PC-9 (cell line): ENCODE data around the gene SLC35F5. TPM values are rescaled to one million over a fixed set of nuclear protein-coding genes. Genes with fewer than 3 reads are reported as not detected.
A peak's percentile ranks its signal among the peaks of the same experiment; 100 is the strongest.

Source experiments
- BruUV-seq: library from RNA; stranded (reverse); fragments of 400-500 nt; replicated peaks from 2 replicates; lab custom pipeline; 2021; lab: Mats Ljungman, UMichigan
- CTCF ChIA-PET: fragments of 300-600 bp; sonication (Branson Sonifier 250); formaldehyde crosslinking; loops from one replicate; lab custom pipeline; 2022; ENCODE audit warnings: antibody characterized with exemption; lab: Charles Lee
- POLR2A ChIA-PET: fragments of 300-600 bp; sonication (Branson Sonifier 250); formaldehyde crosslinking; loops from one replicate; lab custom pipeline; 2022; ENCODE audit warnings: antibody characterized with exemption; ENCODE audit not compliant: unreplicated experiment; lab: Charles Lee
- DNase-seq, 2 experiments: peaks; one replicate each; pipeline versions ENCODE4 v3.0.0 to v3.0.0-alpha.2; 2015 to 2022; ENCODE audit warnings: mixed read lengths in 1 of 2
- H2AFZ ChIP-seq: fragments of 200-600 bp; sonication (generic); 2 replicates; pipeline ENCODE4 v1.8.1; 2017; ENCODE audit warnings: antibody characterized with exemption
- H3F3A ChIP-seq: fragments of 200-600 bp; sonication (generic); 2 replicates; pipeline ENCODE4 v1.8.1; 2017; ENCODE audit warnings: antibody characterized with exemption, mild to moderate bottlenecking, low read depth; ENCODE audit not compliant: insufficient read depth
- H3K27ac ChIP-seq: fragments of 200-600 bp; sonication (generic); 2 replicates; pipeline ENCODE4 v1.6.1; 2016; ENCODE audit warnings: mixed run types
- H3K27me3 ChIP-seq: fragments of 200-600 bp; sonication (generic); 2 replicates; pipeline ENCODE4 v1.6.1; 2016; ENCODE audit warnings: low read depth, mixed run types; ENCODE audit not compliant: insufficient read depth
- H3K36me3 ChIP-seq: fragments of 200-600 bp; sonication (generic); 2 replicates; pipeline ENCODE4 v1.6.1; 2016; ENCODE audit warnings: low read depth, mixed run types
- H3K4me1 ChIP-seq: fragments of 200-600 bp; sonication (generic); replicated peaks from 2 replicates; pipeline ENCODE4 v1.6.1; 2016; ENCODE audit warnings: mixed run types; ENCODE audit not compliant: insufficient read depth
- H3K4me2 ChIP-seq: fragments of 200-600 bp; sonication (generic); 2 replicates; pipeline ENCODE4 v1.6.1; 2017; ENCODE audit warnings: mixed run types
- H3K4me3 ChIP-seq: fragments of 200-600 bp; sonication (generic); 2 replicates; pipeline ENCODE4 v1.6.1; 2016; ENCODE audit warnings: mixed run types
- H3K79me2 ChIP-seq: fragments of 200-600 bp; sonication (generic); 2 replicates; pipeline ENCODE4 v1.6.1; 2017; ENCODE audit warnings: low read depth, mixed run types
- H3K9me2 ChIP-seq: fragments of 200-600 bp; sonication (generic); 2 replicates; pipeline ENCODE4 v1.8.1; 2017; ENCODE audit warnings: mild to moderate bottlenecking; ENCODE audit not compliant: insufficient read depth
- H3K9me3 ChIP-seq: fragments of 200-600 bp; sonication (generic); 2 replicates; pipeline ENCODE4 v1.8.1; 2016; ENCODE audit warnings: low read depth; ENCODE audit not compliant: insufficient read depth
- H4K20me1 ChIP-seq: fragments of 200-600 bp; sonication (generic); 2 replicates; pipeline ENCODE4 v1.8.1; 2017; ENCODE audit not compliant: insufficient read depth
- EZH2 ChIP-seq: fragments of 200-600 bp; sonication (generic); IDR thresholded peaks from 2 replicates; pipeline ENCODE4 v1.8.0; 2017; ENCODE audit warnings: antibody characterized with exemption, low read depth
- intact Hi-C: fragments of 100-400 bp; cut with micrococcal nuclease; formaldehyde crosslinking; loops from one replicate; pipeline ENCODE4 v1.10.0; 2022; ENCODE audit not compliant: unreplicated experiment
- total RNA-seq: library from RNA; stranded (reverse); gene quantifications from 2 replicates; pipeline ENCODE4 v1.2.3, GENCODE V29; 2021
- TF ChIP-seq, protein P1 (sequence below): fragments of 200-600 bp; sonication (generic); conservative IDR thresholded peaks from 2 replicates; pipeline ENCODE4 v1.6.1; 2017; ENCODE audit warnings: mixed run types, antibody characterized with exemption, mild to moderate bottlenecking, moderate library complexity

Gene SLC35F5
- total RNA-seq, 1 experiment from 2014 or later = 43.5 TPM

DNA sequence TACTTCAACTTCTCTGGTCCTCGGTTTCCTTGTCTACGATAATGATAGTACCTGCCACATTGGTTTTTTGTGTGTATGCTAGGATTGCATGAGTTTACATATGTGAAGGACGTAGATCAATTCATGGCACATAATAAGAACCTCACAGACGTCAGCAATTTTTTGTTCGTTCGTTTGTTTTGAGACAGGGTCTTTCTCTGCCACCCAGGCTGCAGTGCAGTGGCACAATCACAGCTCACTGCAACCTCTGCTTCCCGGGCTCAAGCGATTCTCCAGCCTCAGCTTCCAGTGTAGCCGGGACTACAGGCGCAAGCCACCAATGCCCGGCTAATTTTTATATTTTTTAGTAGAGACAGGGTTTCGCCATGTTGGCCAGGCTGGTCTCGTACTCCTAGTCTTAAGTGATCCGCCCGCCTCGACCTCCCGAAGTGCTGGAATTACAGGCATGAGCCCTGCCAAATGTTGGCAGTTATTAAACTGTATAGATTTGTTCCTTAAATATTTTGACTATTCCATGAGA lies 756 bp upstream of the SLC35F5 start:
- Histone ChIP-seq H2AFZ (peak overlapping the region; percentile 89), H3K4me3 (peak overlapping the region; percentile 89), H3K36me3 (no peaks in the 10 kb centered on the region), H3K4me1 (peaks cover 19% of the 10 kb centered on the region), H3F3A (peaks cover 9% of the 10 kb centered on the region), H3K27me3 (no peaks in the 10 kb centered on the region), H3K27ac (peak overlapping the region; percentile 74), H3K9me2 (no peaks in the 10 kb centered on the region), H3K9me3 (no peaks in the 10 kb centered on the region), H3K4me2 (peak overlapping the region; percentile 88), H4K20me1 (no peaks in the 10 kb centered on the region), H3K79me2 (peaks cover 23% of the 10 kb centered on the region)
- peak in 1 of 2 experiments; percentile 12 for DNase-seq
- CTCF ChIA-PET = no interaction called here
- TSS peak; percentile 92 for BruUV-seq
- TF ChIP-seq EZH2 = no peak
- TF ChIP-seq, protein P1, sequence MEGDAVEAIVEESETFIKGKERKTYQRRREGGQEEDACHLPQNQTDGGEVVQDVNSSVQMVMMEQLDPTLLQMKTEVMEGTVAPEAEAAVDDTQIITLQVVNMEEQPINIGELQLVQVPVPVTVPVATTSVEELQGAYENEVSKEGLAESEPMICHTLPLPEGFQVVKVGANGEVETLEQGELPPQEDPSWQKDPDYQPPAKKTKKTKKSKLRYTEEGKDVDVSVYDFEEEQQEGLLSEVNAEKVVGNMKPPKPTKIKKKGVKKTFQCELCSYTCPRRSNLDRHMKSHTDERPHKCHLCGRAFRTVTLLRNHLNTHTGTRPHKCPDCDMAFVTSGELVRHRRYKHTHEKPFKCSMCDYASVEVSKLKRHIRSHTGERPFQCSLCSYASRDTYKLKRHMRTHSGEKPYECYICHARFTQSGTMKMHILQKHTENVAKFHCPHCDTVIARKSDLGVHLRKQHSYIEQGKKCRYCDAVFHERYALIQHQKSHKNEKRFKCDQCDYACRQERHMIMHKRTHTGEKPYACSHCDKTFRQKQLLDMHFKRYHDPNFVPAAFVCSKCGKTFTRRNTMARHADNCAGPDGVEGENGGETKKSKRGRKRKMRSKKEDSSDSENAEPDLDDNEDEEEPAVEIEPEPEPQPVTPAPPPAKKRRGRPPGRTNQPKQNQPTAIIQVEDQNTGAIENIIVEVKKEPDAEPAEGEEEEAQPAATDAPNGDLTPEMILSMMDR = no peak
- intact Hi-C loops = loop anchor here (5.0 kb wide), 2 partner anchors 40 to 205 kb away; no protein-coding TSS in a partner anchor
- POLR2A ChIA-PET = interaction anchor here (0.6 to 1.2 kb wide), 3 partner anchors 77 to 122 kb away, joined by 3 to 11 read pairs (median 3); no protein-coding TSS in a partner anchor

DNA sequence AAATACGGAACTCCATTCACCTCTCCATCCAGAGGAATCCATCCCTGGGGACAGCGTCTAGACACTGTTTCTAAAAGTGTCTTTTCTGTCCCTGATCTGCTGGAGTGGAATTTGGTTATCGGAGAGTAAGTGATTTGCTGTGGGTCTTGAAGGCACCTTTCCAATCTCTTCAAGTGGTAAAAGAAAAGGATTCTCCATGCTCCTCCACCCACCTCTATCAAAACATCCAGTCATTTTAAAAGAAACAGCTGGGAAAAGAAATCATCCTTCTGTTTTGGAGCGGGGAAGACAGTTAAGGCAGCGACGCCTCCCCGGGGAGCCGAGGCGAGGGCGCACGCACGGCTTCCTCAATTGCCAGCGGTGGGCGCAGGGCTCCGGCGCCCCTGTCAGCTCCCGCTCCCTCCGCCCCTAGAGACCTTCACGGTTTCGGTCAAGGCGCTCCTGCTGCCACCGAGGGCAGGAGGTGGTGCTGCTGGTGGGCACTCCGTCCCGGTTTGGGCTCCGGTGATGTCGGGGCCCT lies 547 bp downstream of the SLC35F5 start:
- Histone ChIP-seq H3K9me2 (no peaks in the 10 kb centered on the region), H2AFZ (peak overlapping the region; percentile 89), H4K20me1 (no peaks in the 10 kb centered on the region), H3K27ac (peak overlapping the region; percentile 74), H3F3A (peaks cover 9% of the 10 kb centered on the region), H3K4me2 (peak overlapping the region; percentile 89), H3K4me3 (peak overlapping the region; percentile 89), H3K4me1 (peaks cover 19% of the 10 kb centered on the region), H3K79me2 (peaks cover 23% of the 10 kb centered on the region), H3K36me3 (0 out of 2 replicates have a peak, but pooled peaks cover under 1% of the 10 kb centered on the region), H3K9me3 (no peaks in the 10 kb centered on the region), H3K27me3 (no peaks in the 10 kb centered on the region)
- CTCF ChIA-PET = interaction anchor here (0.6 kb wide), 1 partner anchor 1501 kb away, joined by 3 read pairs; the partner anchor contains the start of gene ZC3H8
- intact Hi-C loops = loop anchor here (1.0 to 5.0 kb wide), 6 partner anchors 41 to 206 kb away; no protein-coding TSS in a partner anchor
- POLR2A ChIA-PET = interaction anchor here (0.7 to 1.2 kb wide), 3 partner anchors 77 to 123 kb away, joined by 3 to 11 read pairs (median 8); no protein-coding TSS in a partner anchor
- DNase-seq = no peak
- no peak for TF ChIP-seq EZH2
- TF ChIP-seq, protein P1 = no peak
- no TSS peak for BruUV-seq

DNA sequence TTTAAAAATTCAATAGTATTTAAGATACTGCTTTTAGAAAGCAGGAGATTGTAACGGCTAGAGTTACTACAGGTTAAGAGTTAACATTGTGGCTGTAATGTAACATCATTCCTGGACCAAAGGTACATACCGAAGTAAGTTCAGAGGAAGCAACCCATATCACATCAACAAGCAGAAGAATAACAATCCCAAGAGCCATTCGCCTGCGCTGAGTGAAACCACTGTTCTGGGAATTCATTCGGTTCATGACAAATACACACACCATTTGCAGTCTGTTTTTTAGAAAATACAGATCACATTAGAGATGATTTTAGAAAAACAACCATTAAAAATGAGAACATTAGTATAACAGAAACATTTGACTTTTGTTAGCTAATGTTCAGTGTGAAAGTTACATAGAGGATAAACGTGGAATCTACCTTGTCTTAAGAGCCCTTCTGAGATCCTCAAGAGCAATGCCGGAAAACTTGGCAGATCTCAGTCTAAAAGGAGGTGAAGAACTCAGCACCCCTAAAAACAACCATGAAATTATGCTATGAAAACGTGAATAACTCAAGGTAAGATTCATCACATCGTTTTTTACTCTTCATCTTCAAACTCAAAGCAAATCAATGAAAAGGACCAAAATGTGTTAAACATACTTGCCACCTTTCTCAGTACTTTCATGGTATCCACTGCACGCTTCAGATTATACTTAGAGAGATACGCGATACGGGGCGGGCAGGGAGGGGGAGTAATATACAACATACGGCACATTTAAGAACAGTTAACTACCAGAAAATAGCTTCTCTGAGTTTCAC lies 1.2 kb downstream of the SLC35F5 start:
- peak overlapping the region; percentile 89 for H3K4me3 ChIP-seq
- TF ChIP-seq EZH2 = no peak
- TF ChIP-seq, protein P1 = no peak
- H3K36me3 ChIP-seq = peaks cover 7% of the 10 kb centered on the region; the same call in 1 of the 2 replicates
- no peaks in the 10 kb centered on the region for H3K27me3 ChIP-seq
- DNase-seq = no peak
- POLR2A ChIA-PET = interaction anchor here (1.2 kb wide), 1 partner anchor 122 kb away, joined by 8 read pairs; no protein-coding TSS in a partner anchor
- CTCF ChIA-PET = no interaction called here
- no peaks in the 10 kb centered on the region for H3K9me2 ChIP-seq
- BruUV-seq = TSS peak; percentile 52
- no peaks in the 10 kb centered on the region for H4K20me1 ChIP-seq
- peak overlapping the region; percentile 74; the same call in 1 of the 2 replicates for H3K27ac ChIP-seq
- no peaks in the 10 kb centered on the region for H3K9me3 ChIP-seq
- peak overlapping the region; percentile 89 for H3K4me2 ChIP-seq
- H3K4me1 ChIP-seq = peaks cover 19% of the 10 kb centered on the region
- H3K79me2 ChIP-seq = peaks cover 23% of the 10 kb centered on the region
- H3F3A ChIP-seq = peaks cover 9% of the 10 kb centered on the region
- intact Hi-C loops = loop anchor here (5.0 kb wide), 2 partner anchors 42 to 207 kb away; no protein-coding TSS in a partner anchor
- peak overlapping the region; percentile 89 for H2AFZ ChIP-seq
